C4-2B (cell line): ENCODE data around the gene DNM3.

Experiments used
- CTCF ChIP-seq: fragments of 450-650 bp; conservative IDR thresholded peaks from 2 replicates; pipeline ENCODE4 v1.5.1; 2017; ENCODE audit warnings: mild to moderate bottlenecking
- ZFX ChIP-seq: fragments of 450-650 bp; IDR thresholded peaks from 2 replicates; pipeline ENCODE4 v1.6.1; 2017

- TF ChIP-seq CTCF (no peak), ZFX (no peak)
Observed at GRCh38 chr1:171990371-171990770, 149.1 kb downstream of the DNM3 start.
